Islet precursor cell (in vitro differentiated cells): ENCODE results near the gene SEC16A.
"Not testable (repeated sequence)": the region's sequence is repeated elsewhere in the genome, so short reads cannot be mapped to it uniquely, and the experiment has no call there.

Experiments used
- DNase-seq: peaks from one replicate; pipeline ENCODE4 v3.0.0-alpha.2; 2018

SEC16A gene

GRCh38 chr9:136439481-136440408 is 43.1 kb downstream of the SEC16A start, which contains the start of gene INPP5E:
TSS of gene INPP5E (minus strand) at chr9:136439845. CDS start at chr9:136439419, 426 bp downstream.
- peak; percentile 86 for DNase-seq

DNA sequence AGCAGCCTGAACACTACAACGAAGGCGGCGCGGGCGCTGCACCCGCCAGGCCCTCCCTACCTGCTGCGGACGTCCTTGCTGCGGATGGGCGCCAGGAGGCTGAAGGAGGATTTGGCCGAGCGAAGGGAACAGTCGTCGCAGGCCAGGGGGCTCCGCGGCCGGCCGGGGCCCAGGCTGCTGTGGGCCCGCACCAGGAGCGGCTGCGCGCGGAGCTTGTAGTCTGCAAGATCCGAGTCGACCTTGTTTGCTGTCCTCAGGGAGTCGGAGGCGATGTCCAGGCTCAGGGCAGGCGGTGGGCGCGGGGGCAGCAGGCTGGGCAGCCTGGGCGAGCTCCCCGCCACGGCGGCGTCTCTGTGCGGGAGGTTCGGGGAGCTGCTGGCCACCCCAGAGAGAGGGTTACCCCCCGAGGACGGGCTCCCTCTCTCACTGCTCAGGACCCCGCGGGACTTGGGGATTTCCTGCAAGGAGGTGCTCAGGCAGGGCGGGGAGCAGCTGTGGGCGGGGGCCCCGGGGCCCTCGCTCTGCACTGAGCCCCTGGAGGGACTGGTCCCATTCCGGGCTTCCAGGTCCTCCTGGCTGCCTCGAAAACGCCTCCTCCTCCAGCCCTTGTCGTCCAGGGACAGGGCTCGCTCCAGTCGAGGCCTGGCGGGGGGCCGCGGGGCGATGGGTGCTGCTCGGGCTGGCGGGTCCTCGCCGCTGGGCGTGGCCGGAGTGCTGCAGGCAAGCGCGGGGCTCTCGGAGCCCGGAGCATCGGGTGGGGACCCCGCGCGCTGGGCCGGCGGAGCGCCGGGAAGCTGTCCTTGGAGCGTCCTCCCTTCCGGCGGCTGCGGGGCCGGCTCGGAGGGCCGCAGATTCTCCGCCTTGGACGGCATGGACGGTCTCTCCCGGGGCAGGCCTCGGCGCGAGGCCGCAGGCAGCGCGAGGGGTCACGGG is 44.0 kb downstream of the SEC16A start:
- DNase-seq = peak; percentile 64

GRCh38 chr9:136437839-136438547 is 44.8 kb downstream of the SEC16A start:
- DNase-seq = no peak

DNA sequence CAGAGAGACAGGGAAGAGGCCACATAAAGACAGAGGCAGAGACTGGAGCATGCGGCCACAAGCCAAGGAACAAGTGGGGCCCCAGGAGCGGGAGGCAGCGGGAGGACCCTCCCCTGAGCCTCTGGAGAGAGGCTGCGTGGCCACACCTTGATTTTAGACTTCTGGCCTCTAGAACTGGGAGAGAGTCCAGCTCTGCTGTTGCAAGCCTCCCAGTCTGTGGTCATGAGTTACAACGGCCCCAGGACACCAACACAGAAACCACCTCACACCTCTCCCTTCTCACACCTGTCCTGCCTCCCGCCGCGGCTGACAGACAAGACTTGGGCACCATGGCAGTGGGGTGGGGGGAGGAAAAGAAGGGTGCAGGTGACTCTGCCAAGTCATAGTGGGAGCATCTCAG is 45.4 kb downstream of the SEC16A start:
- DNase-seq = no peak

GRCh38 chr9:136436055-136436634 is 46.7 kb downstream of the SEC16A start:
- DNase-seq = no peak

GRCh38 chr9:136434580-136435169 is 48.2 kb downstream of the SEC16A start:
- DNase-seq = no peak

DNA sequence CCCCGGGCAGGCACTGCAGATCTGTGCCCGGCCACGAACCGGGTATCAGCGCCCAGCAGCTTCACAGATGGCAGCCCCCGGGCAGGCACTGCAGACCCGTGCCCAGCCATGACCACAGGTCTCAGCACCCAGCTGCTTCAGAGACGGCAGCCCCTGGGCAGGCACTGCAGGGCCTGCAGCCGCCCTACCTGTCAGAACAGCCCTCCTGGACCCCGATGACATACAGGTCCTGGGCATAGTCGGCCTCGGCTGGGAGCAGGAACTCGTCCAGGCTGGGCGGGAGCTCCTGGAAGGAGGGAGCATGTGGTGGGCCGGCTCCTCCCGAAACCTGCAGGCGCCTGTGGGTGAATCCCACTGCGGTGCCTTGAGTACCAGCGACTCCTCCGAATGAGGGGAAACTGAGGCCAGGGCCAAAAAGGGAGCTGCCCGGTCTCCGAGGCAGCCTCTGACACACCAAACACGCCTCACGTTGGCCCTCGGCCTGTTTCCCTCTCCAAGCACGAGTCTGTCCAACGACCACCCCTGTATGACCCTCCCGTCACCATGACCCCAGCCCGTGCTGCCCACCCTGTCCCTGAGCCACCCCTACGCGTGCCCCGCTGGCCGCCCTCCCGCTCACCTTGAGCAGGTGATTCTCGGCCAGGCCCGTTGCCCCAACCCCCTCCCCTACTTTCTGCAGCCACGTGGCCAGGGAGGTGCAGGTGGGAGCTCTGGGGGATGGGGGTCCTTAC is 48.8 kb downstream of the SEC16A start:
- no peak for DNase-seq

DNA sequence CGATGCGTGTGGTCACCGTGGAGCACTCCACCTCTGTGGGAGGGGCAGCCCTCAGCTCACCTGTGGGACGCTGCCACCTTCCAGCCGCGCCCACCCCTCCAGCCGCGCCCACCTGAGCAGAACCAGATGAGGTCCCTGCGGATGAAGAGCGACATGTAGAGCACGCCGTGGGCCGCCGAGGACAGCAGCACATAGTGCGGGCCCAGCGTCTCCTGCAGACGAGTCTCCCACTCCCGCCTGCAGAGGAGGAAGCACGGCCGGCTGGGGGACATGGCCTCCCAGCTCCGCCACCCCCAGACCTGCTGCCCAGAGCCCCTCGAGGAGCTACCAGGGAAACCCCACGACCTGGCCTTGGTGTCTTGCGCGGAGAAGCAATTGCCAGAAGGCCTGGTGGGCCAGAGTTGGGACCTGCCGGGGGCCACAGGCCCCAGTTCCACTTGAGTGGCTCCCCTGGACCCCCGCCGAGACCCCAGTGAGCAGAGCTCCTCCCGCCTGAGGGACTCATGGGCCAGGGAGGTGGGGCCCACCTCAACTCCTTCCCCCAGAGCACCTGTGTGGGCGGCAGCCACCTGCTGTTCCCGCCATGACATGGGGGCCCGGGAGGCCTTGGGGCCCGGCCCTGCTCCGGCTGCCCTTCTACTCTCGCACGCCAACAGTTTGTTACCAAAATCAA is 49.7 kb downstream of the SEC16A start:
- no peak for DNase-seq

GRCh38 chr9:136432591-136432990 is 50.2 kb downstream of the SEC16A start:
- no peak for DNase-seq

GRCh38 chr9:136431782-136432350 is 51.0 kb downstream of the SEC16A start:
- DNase-seq = no peak

DNA sequence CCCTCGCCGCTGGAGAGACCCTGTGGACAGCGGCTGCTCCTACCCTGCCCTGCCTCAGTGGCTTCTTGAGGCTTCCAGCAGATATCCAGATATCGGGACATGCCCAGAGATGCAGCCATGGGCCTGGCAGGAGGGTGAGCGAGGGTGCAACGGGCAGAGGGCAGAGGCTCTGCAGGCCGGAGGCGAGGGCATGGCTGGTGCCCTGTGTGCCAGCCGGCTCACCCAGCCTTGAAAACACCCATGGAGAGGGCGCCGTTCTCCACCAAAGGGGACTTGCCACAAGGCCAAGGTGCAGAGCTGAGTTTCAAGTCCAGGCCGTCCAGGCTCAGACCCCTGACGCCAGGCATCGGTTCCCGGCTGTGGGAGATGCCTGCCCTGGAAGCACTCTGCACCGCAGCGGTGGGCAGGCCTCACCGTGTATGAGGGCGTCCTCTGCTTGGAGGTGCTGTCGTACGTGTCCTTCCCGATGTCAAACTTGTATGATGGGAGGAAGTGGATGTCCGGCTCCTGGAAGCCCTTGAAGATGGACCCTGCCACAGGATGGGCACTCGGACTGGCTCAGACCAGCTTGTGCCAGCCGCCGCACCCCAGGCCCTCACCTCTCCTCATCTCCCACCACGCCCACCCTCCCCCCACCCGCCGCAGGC is 52.1 kb downstream of the SEC16A start:
- no peak for DNase-seq

DNA sequence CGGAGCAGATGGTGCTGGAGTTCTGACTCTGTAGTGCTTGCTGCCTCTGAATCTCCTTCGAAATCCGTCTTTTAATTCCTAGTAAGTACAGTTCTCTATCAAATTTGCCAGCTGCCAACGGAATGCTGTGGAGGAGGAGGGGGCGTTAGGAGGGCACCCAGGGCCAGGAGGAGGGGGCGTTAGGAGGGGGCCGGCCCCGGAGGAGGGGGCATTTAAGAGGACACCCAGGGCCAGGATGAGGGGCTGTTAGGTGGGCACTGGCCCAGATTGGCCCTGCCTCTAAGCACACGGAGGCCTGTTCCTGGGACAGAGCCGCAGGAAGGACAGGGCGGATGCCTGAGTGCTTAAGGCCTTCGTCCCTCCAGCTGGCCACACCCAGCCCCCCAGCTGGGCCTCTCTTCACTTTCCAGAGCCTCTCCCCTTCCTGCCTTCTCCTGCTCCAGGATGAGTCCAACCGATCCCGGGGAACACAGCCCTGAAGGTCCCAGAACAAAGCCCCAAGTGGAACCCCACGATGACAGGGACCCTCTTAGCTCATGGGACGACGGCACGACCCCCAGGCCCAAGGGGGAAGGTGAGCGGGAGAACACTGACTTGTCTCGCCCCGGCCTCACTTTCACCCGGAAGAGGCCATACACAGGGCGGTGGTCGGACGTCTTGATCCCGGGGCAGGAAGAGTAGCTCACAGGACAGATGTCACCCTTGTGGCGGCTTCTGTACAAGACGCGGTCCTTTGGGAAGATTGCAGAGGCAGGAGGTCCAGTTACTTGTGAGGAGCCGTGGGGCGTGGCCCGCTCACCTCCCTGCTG is 53.0 kb downstream of the SEC16A start:
- DNase-seq = no peak

GRCh38 chr9:136429075-136429628 is 53.7 kb downstream of the SEC16A start:
- no peak for DNase-seq

DNA sequence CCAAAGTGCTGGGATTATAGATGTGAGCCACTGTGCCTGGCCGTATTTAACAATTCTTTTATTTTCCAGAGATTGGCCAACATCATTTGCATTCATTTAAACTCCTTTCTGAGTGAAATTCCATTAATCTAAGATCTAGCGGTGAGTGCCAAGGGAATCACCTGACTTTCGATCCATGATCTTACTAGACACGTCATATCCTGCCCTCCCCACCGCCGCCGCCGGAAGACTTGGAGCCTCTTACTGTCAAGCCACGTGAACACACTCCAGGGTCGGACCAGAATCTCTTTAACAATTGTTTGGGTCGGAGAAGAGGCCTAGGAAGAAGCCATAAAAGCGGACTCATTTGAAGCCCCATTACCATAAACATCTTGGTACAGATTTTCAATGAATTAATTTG is 56.1 kb downstream of the SEC16A start:
- DNase-seq = no peak

- DNase-seq = not testable (repeated sequence)
These were observed 57.5 kb downstream of the SEC16A start for GRCh38 chr9:136425367-136425766.

DNA sequence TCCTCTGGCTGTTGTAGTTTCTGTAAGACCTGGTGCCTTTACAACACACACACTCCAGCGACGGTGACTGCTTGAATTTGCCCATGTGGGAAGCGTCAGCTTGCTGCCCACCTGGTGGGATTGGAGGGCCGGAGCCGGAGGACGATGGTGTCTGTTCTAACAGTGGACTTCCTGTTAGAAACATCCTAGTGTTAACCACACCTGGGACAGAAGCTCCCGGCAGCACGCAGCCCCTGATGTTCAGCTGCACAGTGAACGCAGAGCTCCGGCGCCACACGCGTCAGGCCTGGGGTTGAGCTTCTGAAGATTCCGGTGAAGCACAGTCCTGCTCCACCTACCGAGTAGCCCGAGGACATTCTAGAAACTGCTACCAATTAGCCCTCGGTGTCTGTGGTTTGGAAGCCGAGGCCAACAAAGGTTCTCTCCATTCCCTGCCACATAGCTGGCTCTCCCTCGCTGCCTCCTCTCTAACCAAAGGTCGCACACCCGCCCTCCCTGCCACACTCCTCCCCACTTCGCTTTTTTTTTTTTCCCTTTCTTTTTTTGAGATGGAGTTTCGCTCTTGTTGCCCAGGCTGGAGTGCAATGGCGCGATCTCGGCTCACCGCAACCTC is 58.0 kb downstream of the SEC16A start:
- DNase-seq = no peak

- no peak for DNase-seq
These were observed 59.3 kb downstream of the SEC16A start for GRCh38 chr9:136423432-136424146.
